GM21717 (cell line): ENCODE results near the gene CENPA.
A peak's percentile ranks its signal among the peaks of the same experiment; 100 is the strongest.
"Not testable (repeated sequence)": the region's sequence is repeated elsewhere in the genome, so short reads cannot be mapped to it uniquely, and the experiment has no call there.

Experiments
- ATAC-seq: cut with Tn5 transposase; IDR thresholded peaks from one replicate; pipeline ENCODE4 v1.9.1; 2021; ENCODE audit warnings: mild to moderate bottlenecking, moderate library complexity; ENCODE audit not compliant: unreplicated experiment

The CENPA gene

DNA sequence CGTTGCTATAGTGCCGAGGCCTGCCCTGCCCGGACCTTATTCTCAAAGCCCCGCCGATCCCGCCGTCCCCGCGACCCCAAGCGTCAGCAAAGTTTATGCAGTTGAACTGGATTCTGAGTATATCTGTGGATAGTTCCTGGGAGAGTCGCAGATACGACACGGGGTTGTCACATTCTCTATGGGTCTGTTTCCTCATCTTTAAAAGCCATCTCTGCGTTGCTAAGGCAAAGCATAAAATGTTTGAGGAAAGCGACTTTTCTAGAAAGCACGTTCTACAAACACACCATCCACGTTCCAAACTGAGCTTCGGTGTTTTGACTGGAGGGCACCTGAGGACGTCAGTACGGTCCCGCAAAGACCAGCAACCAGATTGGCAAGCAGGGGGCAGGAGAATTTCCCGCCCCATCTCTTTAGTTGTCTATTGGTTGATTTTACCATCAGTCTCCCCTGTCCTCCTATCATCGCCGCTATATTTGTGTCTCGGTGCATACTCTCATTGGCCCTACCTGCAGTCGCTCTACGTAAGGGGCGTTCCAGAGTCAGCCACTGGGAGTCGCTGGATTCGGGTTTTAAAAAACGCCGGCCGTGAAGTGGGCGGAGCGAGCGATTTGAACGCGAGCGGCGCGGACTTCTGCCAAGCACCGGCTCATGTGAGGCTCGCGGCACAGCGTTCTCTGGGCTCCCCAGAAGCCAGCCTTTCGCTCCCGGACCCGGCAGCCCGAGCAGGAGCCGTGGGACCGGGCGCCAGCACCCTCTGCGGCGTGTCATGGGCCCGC is at the start of gene CENPA:
CENPA (plus strand) TSS at position 626 of the 776 bp plus-strand sequence; CDS start at position 767, 141 bp downstream.
- ATAC-seq = peak; percentile 98

DNA sequence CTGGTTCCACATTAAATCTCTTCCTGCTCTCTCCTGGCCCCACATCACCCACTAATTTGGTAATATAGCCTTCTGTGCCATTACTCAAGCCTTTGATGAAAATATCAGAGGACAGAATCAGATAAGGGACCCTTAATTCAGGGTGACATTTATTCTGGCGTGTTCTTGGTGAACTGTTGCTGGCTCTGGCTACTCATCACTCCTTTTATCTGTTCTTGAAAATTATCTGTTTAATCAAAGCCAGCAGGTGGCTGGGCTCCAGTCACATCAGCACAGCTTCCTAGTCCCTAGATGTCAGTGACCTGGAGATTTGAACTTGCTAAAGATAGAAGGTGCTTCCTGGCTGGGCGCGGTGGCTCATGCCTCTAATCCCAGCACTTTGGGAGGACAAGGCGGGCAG is 48.6 kb upstream of the CENPA start:
- no peak for ATAC-seq

DNA sequence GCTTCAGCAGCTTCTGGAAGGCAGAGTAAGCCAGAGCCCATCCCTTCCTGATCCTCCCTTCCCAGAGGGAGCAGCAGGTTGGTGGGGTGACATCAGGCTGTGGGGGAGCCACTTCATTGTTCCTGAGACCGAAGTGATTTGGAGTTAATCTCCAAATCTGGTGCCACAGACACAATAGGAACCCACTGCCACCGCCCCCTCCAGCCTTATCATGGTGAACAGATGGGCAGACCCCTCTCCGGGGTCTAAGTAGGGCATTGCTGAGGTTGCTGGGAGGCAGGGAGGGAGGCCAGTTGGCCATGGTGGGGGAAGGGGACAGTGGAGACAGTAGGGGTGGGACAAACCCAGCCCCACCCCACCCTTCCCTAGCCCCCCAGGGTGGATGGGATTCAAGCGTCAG is 47.4 kb upstream of the CENPA start:
- ATAC-seq = no peak

DNA sequence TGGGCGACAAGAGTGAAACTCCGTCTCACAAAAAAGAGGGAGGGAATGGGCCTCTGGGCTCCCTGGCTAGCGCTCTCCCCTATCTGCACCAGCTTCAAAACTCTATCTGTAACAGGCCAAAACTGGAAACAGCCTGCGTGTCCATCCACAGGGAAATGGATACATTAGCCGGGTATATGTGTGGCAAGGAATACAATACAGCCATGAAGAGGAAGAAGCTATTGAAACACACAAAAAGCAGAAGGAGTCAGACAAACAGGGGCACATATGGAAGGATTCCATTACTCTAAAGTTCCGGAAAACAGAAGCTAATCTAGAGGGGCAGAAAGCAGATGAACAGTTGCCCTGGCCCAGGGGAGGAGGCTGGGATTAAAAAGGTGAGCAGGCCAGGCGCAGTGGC is 46.3 kb upstream of the CENPA start:
- no peak for ATAC-seq

DNA sequence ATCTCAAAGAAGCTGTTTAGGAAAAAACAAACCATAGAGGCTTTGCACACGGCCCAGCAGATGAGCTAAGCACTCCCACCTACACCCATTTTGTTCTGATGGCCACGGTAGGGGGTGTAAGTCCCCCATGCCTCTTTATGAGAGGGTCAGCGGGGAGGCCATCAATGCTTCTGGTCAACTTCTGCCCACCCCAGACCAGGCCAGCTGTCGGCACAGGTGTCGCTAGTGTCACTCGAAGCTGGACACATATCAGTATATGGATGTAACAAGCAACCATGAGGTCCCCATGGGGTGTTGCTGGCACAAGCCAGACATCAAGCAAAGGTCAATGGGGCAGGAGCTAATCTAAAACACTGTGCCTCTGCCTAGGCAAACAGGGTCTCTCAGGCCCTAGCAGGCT is 45.5 kb upstream of the CENPA start:
- ATAC-seq = no peak

DNA sequence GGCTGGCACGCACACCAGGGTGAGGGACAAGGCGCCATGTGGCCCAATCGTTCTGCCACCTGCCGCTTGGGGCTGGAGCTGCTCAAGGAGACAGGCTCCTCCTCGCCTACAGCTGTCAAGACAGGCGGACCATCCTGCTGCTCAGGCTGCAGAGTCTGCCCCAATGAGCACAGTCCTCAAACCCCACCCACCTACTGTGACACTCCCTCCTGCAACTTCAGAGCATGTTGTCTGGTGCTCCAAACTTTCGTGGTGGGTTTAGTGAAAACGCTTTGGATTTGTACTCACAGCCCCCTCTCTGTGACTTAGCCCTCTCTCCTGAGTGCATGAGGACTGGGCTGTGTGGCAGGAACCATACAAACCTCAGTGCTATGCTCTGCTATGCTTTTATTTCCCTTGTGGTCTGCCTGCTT is 45.0 kb upstream of the CENPA start:
- peak; percentile 50 for ATAC-seq

DNA sequence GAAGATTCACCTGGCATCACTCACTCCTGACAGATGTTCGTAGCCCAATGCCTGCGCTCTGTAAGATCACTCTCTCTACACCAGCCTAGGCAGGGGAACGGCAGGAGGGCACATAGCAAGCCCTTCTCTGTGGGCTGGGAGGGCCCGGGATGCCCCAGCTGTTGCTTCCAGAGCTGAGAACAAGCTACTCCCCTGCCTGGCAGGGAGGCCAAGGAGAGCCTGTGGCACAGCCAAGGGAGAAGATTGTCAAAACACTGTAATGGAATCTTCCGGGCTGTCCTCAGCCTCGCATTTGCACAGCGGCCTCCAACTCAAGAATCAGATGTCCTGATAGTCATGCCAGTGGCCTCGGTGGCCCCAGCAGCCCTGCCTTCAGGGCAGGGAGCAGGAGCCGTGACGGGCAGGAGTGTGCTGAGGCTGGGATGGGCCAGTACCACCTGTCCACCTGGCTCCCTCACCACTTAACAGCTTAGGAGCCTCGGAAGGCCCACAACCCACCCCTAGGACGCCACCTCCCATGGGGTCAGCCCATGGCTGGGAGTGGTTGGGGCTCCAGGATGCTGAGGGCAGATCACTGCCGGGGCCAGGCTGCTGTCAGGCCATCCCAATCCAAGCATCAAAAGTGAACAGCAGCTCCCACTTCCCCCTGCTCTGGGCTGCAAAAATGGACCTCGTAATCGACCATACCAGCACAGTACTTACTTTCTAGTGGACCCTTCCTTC is 43.6 kb upstream of the CENPA start:
- ATAC-seq = no peak

DNA sequence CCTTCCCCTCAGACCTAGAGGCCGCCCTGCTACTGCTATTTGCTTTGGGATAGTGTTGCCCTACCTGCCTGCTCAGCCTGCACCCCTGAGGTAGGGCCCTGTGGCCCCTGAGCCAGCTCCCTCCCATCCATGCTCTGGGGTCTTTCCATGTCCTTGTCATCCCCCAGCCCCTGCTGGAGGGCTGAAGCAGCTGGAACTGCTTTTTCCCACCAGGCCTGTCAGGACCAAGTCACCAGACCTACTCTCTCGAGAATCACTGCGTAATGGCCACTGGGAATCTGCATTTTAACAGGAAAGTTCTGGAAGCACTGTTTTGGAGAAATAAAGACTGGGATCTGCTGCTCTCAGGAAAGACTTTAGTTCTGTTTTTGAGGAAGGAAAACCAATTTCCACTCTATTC is 42.0 kb upstream of the CENPA start:
- no peak for ATAC-seq

DNA sequence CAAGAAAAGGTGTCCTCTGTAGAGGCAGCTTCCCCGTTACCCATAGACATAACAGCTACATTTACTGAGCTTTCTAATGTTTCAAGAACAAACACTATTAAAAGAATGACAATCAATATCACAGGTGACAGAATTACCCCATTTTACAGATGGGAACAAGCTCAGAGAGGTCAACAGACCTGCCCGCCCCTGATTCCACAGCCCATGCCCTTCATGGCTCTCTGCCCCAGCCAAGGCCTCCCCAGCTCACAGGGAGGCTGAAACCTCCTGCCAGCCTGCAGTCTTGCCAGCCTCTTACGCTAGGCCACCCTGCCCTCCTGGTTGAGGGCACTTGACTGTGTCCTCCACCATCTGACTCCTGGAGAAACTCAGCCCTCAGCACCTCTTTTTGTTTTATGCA is 40.9 kb upstream of the CENPA start:
- no peak for ATAC-seq

DNA sequence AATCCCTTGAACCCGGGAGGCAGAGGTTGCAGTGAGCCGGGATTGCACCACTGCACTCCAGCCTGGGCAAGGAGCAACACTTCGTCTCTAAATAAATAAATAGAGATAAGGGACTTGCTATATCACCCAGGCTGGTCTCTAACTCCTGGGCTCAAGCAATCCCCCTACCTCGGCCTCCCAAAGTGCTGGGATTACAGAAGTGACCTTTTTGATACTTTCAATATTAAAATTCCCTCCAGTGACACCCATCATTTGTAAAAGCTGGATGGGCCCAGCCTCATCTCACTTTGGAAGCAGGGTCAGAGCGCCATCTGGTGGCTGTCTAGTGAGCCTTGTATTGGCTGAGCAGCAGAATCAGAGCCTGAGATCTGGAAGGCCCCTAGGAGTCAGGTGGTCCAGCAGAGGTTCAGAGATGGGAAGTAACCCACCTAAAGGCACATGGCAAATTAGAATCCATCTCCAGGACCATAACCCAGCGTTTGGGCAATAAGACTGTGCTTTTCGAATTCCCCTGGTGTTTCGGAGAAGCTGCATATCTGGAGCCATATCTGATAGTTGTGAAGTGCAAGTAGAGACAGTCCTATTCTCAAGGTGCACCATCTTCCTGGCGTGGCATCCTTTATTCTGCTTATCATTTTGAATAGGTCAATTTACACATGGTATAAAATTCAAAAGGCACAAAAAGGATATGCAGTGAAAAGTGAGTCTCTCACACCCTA is 40.1 kb upstream of the CENPA start:
- no peak for ATAC-seq

DNA sequence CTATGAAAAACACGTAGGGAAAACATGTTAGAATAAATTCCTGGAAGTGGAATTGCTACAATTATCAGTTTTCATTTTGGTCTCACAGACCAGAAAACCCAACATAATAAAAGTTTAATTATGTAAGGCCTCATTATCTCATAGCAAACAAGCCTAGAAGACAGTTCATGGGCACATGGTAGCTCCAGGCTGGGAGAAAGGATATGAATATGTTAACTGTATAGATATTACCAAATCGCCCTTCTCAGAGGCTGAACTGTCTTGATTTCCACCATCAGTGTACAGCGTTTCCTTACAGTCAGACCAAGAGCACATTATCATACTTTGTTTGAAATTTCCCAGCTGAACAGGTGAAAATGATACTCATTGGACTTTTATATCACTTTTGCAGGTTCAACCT is 38.9 kb upstream of the CENPA start:
- ATAC-seq = no peak

DNA sequence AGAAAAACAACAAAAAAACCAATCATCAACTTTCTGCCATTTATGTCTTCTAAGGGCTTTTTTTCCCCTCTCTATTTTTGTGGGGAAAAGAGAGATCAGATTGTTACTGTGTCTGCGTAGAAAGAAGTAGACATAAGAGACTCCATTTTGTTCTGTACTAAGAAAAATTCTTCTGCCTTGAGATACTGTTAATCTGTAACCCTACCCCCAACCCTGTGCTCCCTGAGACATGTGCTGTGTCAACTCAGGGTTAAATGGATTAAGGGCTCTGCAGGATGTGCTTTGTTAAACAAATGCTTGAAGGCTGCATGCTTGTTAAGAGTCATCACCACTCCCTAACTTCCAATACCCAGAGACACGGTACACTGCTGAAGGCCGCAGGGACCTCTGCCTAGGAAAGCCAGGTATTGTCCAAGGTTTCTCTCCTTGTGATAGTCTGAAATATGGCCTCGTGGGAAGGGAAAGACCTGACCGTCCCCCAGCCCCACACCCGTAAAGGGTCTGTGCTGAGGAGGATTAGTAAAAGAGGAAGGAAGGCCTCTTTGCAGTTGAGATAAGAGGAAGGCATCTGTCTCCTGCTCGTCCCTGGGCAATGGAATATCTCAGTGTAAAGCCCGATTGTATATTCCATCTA is 36.0 kb upstream of the CENPA start:
- ATAC-seq = not testable (repeated sequence)

DNA sequence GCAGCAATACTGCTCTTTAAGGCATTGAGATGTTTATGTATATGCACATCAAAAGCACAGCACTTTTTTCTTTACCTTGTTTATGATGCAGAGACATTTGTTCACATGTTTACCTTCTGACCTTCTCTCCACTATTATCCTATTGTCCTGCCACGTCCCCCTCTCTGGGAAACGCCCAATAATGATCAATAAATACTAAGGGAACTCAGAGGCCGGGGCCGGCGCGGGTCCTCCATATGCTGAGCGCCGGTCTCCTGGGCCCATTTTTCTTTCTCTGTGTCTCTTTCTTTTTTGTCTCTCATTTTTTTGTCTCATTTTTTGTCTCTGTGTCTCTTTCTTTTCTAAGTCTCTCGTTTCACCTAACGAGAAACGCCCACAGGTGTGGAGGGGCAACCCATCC is 35.4 kb upstream of the CENPA start:
- ATAC-seq = not testable (repeated sequence)

DNA sequence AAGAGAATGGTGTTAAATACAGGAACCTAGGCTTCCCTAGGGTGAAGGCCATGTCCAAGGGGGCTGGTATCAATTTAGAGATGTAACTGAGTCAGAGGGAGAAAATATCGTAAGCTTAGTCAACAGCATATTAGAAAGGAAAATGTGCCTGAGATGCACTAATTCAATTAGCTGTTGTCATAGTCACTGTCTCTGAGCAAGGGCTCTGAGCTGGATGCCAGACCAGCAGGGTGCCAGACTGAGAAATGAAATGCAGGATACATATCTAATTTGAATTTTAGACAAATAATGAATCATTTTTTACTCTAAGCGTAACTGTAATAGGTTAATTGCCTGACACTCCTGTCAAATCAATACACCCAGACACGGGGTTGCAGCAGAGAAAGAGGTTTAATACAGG is 33.2 kb upstream of the CENPA start:
- ATAC-seq = no peak

DNA sequence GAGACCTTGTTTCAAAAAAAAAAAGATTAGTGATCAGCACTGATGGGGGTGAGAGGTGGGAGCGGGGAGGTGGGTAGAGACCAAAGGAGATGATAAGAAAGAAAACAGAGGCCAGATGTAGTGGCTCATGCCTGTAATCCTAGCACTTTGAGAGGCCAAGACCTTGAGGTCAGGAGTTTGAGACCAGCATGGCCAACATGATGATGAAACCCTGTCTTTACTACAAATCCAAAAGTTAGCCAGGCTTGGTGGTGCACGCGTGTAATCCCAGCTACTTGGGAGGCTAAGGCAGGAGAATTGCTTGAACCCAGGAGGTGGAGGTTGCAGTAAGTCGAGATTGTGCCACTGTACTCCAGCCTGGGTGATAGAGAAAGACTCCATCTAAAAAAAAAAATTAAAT is 31.3 kb upstream of the CENPA start:
- no peak for ATAC-seq

DNA sequence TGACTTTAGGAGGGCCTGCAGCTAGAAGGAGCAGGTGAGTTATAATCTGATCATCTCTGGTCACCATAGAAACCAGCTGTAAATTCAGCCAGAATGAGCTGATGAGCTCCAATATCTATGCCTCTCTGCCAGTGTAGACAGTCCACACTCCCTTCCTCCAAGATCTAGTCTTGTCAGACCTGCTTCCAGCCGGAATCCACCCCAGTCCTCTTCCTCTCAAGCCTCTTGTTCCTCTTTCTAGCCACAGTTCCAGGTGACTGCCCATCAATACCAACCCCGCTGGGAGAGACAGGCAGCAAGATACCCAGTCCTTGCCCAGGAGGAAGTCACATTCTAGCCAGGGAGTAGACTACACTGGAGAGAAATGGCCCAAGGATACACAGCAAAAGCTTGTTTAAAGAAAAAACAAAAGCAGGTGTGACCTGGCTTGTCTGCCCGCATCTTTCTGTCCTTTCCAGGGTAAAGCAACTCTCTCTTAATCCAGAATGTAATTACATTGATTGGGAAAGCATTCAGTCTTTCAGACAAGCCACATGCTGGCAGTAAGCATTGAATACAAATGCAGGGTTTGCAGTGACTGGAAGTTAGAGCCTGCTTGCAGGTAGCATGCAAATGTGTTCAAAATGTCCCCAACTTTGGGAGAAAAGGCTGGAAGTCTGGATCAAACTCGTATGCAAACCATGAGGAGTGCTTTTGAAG is 30.7 kb upstream of the CENPA start:
- ATAC-seq = no peak

DNA sequence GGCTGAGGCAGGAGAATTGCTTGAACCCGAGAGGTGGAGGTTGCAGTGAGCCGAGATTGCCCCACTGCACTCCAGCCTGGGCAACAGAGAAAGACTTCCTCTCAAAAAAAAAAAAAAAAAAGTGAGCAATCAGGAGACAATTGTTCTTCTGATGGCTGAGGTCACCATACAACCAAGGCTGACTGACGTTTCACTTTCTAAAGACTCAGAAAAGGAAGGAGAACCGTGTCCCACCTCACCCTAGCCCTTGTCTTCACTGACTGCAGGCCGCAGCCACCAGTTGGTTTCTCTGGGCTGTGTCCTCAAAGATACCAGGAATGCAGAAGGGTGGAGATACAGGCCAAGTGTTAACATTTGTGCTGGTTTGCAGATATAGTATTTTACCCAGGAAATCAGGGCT is 29.5 kb upstream of the CENPA start:
- no peak for ATAC-seq

DNA sequence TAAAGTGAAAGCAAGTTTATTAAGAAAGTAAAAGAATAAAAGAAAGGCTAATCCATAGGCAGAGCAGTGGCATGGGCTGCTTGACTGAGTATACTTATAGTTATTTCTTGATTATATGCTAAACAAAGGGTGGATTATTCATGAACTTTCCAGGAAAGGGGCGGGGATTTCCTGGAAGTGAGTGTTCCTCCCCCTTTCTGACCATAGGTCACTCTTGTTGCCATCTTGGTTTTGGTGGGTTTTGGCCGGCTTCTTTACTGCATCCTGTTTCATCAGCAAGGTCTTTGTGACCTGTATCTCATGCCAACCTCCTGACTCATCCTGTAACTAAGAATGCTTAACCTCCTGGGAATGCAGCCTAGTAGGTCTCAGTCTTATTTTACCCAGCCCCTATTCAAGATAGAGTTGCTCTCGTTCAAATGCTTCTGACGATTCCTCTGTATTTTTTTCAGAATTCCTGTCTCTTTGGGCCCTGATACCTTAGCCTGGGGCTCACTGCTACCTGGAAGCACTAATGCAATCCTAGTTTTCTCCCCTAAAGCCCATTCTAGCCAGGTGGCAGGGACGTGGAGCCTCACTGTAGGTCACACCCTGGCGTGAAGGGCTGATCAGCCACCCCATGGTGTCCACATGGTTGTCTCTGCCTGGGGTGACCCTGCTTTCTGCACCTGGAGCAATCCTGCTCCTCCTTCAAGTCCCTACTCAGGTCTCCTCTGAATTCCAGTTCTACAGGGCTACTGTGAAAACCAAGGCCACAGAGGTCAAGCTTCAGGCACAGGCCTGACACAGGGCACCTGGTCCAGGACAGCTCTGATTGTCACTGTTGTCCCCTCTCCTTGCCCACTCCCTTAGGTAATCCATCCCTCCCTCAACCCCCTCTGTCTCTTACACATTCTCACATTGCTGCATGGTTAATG is 27.7 kb upstream of the CENPA start:
- ATAC-seq = no peak

DNA sequence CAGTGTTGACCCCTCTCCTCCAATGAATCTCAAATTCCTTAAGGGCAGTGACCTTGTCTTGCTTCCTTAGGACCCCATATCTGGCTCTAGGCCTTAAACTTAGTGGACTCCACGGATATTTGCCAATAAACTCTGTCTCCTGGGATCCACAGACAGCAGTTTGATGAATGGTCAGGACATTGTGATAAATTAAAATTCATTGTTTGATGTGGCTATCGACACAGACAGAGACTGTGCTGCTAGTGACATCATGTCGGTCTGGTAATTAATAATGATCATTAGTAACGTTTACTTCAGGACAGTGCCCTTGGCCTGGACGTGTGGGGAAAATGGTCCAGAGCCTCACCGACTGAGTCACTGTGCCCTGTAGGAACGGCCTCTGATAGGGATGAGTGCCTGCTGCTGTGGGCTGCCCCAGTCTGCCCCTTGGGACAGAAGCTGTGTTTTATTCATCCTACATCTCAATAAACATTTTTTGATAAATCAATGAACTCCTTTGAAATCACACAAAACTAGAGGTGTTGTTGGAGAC is 27.0 kb upstream of the CENPA start:
- ATAC-seq = no peak
